Subcutaneous adipose tissue (tissue), 4 donors: ENCODE data around the gene UGGT2. TPM values are rescaled to one million over a fixed set of nuclear protein-coding genes. Genes with fewer than 3 reads are reported as not detected.

Experiments
- total RNA-seq, 4 donors: library from RNA; depleted of rRNA; stranded (reverse); fragments of >200 nt; gene quantifications; one replicate each; pipeline ENCODE4 v1.1.0, GENCODE V29; 2016
- TF ChIP-seq, protein P1 (sequence below): fragments of 450-650 bp; IDR thresholded peaks from one replicate; pipeline ENCODE4 v1.5.1; 2016; ENCODE audit warnings: low read depth, mild to moderate bottlenecking, control low read depth, antibody characterized with exemption, moderate library complexity

Gene UGGT2, protein sequence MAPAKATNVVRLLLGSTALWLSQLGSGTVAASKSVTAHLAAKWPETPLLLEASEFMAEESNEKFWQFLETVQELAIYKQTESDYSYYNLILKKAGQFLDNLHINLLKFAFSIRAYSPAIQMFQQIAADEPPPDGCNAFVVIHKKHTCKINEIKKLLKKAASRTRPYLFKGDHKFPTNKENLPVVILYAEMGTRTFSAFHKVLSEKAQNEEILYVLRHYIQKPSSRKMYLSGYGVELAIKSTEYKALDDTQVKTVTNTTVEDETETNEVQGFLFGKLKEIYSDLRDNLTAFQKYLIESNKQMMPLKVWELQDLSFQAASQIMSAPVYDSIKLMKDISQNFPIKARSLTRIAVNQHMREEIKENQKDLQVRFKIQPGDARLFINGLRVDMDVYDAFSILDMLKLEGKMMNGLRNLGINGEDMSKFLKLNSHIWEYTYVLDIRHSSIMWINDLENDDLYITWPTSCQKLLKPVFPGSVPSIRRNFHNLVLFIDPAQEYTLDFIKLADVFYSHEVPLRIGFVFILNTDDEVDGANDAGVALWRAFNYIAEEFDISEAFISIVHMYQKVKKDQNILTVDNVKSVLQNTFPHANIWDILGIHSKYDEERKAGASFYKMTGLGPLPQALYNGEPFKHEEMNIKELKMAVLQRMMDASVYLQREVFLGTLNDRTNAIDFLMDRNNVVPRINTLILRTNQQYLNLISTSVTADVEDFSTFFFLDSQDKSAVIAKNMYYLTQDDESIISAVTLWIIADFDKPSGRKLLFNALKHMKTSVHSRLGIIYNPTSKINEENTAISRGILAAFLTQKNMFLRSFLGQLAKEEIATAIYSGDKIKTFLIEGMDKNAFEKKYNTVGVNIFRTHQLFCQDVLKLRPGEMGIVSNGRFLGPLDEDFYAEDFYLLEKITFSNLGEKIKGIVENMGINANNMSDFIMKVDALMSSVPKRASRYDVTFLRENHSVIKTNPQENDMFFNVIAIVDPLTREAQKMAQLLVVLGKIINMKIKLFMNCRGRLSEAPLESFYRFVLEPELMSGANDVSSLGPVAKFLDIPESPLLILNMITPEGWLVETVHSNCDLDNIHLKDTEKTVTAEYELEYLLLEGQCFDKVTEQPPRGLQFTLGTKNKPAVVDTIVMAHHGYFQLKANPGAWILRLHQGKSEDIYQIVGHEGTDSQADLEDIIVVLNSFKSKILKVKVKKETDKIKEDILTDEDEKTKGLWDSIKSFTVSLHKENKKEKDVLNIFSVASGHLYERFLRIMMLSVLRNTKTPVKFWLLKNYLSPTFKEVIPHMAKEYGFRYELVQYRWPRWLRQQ (N-terminal part only)
- total RNA-seq: 10 to 100 TPM; 59.7 to 90.8 (median 70.4) TPM

DNA sequence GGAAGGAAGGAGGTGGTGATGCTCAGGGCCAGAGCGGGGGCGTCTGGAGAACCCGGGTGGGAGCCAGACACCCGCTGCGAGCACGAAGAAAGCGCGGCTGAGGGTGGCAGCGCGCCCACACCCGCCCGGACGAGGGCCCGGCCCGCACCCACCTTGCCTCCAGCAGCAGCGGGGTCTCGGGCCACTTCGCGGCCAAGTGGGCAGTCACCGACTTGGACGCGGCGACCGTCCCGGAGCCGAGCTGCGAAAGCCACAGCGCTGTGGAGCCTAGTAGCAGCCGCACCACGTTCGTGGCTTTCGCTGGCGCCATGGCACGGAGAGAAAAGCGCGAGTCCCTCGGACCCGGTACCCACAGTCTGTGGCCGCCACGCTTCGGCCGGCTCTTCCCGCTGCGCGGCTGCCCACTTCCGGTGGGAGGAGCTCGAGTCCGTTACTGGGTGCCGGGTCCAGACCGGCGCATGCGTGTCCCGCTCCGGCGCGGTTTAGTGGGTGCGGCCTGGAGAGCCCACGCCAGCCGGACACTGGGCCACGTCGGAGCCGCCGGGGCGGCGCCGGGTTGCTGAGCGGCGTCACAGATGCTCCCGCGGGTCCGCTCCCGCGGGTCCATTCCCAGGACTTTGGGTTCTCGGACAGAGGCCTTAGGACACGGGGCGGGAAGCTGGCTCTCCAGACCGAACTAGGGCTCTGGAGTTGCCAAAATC, at the start of gene UGGT2:
Gene UGGT2 (minus strand): TSS at position 399 of the 701 bp plus-strand sequence. CDS start 89 bp downstream, at position 310.
- TF ChIP-seq, protein P1, sequence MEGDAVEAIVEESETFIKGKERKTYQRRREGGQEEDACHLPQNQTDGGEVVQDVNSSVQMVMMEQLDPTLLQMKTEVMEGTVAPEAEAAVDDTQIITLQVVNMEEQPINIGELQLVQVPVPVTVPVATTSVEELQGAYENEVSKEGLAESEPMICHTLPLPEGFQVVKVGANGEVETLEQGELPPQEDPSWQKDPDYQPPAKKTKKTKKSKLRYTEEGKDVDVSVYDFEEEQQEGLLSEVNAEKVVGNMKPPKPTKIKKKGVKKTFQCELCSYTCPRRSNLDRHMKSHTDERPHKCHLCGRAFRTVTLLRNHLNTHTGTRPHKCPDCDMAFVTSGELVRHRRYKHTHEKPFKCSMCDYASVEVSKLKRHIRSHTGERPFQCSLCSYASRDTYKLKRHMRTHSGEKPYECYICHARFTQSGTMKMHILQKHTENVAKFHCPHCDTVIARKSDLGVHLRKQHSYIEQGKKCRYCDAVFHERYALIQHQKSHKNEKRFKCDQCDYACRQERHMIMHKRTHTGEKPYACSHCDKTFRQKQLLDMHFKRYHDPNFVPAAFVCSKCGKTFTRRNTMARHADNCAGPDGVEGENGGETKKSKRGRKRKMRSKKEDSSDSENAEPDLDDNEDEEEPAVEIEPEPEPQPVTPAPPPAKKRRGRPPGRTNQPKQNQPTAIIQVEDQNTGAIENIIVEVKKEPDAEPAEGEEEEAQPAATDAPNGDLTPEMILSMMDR: no peak

DNA sequence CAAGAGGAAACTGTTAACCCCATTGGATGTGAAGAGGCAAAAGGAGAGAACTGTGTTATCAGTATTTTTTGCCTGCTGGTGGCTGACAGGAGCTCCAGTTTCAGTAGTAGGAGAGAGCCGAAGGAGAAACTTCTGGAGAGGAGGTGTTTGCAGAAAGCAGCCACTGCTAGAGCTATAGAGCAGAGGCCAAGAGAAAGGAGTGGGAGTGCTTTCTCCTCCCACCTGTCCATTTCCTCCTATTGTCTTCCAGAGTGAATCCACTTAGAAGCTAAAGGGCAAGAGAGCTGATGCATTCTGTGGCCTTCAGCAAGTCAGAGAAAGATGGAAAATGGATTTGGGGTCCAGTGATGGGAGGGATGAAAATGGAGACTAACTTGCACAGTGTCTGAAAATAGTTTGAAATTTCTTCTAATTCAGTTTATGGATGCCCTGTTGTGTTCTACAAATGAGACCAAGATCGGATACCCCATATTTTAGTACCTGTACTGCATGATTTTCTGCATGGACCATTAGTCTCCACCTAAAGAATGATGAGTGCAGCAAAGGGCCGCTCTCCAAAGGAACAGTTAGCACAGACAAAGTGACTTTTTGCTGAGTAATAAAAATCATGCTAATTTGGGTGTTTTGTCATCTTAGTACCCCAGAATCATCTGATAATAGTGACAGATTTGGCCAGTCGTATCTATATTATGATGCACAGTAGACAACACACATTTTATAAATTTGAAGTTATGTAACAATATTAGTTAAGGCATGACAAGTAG, 47.4 kb upstream of the UGGT2 start:
- TF ChIP-seq, protein P1: no peak

DNA sequence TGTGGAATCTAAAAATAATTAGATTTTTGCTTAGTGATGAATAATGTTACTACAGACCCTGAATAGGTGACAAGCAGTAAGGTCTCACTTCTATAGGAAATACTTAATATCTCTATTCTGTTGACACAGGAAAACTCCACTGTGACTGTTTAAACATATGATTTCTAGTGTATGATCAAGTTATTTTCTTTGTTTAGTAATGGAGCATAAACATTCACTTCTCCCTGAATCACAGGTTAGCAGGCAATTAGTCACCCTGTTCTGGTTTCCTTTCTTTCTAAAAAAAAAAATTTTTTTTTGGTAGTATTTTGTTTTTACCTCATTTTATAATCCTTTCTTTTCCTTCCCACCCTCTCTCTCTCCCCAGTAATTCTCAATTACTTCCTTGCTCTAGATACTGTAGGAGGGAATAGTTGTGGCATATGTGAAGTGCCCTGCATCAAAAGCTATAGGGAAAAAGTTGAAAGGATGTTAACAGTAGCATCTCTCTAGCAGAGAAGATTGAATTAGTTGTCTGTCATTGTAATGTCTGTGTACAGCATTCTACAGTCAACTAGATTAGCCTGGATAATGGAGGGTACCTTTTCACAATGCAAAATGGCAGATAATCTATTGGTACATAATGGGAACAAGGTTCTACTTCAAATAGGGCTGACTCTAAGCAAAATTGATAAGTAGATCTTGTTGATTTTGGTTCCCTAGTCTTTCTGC, 40.2 kb upstream of the UGGT2 start:
- TF ChIP-seq, protein P1: no peak

DNA sequence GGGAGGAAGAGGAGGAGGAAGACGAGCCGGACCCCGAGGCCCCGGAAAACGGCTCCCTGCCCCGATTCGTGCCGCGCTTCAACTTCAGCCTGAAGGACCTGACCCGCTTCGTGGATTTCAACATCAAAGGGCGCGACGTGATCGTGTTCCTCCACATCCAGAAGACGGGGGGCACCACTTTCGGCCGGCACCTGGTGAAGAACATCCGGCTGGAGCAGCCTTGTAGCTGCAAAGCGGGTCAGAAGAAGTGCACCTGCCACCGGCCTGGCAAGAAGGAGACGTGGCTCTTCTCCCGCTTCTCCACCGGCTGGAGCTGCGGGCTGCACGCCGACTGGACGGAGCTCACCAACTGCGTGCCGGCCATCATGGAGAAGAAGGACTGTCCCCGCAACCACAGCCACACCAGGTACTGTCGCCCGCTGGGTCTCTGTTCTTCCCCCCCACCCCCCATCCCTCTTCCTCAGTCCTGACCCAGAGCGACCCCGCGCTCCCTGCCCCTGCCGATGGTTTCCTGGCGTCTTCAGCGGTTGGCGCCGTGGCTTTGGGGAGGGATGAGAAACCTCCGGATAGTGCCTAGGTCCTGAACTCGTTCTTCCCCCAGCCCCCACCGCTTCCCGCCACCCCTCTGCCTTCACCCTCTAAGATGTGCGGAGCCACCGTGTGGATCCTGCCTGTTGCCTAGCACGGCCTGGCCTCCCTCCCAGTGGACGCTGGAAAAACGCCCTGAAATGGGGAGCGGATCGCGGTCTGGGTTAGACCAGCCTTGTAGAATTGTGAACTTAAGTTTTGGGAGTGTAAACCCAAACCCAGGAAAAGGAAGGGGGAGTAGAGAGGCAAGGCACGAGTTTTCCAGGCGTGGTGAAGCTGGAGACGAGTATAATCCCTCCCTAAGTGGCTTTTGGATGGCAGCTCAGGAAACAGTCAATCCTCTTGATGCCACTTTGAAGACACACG, 38.2 kb upstream of the UGGT2 start:
- TF ChIP-seq, protein P1: no peak

DNA sequence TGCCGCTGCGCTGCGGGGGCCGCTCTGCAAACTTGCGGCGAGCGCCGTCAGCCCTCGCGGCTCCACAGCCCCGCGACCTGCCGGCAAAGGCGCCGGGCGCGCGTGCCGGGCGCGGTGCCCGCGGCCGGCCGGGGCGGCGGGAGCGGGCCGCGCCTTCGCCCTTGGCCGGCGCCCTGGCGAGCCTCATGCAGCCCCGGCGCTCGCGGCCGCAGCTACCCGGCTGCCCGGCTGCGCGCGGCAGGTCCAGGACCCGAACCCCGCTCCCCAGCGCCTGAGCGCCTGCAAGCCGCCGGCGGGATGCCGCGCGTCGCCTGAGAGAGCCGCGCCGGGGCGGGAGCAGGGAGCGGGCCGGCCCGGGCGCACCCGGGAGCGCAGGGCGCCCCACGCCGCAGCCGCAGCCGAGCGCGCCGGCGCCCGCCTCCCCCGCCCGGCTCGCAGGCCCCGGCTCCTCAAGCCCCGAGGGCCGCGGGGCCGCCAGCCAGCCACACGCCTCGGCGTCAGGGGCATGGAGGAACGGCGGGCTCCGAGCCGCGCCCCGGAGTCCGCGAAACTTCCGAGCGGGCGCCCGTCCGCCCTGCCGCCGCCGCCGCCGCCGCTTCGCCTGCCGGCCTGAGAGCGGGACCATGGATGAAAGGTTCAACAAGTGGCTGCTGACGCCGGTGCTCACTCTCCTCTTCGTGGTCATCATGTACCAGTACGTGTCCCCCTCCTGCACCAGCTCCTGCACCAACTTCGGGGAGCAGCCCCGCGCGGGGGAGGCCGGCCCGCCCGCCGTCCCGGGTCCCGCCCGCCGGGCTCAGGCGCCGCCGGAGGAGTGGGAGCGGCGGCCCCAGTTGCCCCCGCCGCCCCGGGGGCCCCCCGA, 37.3 kb upstream of the UGGT2 start:
- TF ChIP-seq, protein P1: no peak
